ENCODE results near the gene OR2T27.

GRCh38 chr1:248688527-248689298 is 33.4 kb upstream of the OR2T27 start:
- TF ChIP-seq CTCF (IDR thresholded peaks at IDR 0.05; ENCODE audit: borderline replicate concordance, extremely low read depth, low read length, poor library complexity, severe bottlenecking): no peak
- no peak for TF ChIP-seq EZH2 (IDR thresholded peaks at IDR 0.05; ENCODE audit: borderline replicate concordance, low read depth, low read length, severe bottlenecking)

Measured in DND-41 (cell line).